Brain microvascular endothelial cell (primary cell): ENCODE data around the gene NSUN5.
A peak's percentile ranks its signal among the peaks of the same experiment; 100 is the strongest.
"Not testable (repeated sequence)": the region's sequence is repeated elsewhere in the genome, so short reads cannot be mapped to it uniquely, and the experiment has no call there.

Experiments
- DNase-seq: peaks from one replicate; pipeline ENCODE4 v3.0.0-alpha.2; 2020
- H3K27ac ChIP-seq: fragments of 250-450 bp; sonication (Bioruptor Pico); 2 replicates; pipeline ENCODE4 v1.5.1; 2020; ENCODE audit warnings: mild to moderate bottlenecking, moderate library complexity
- H3K27me3 ChIP-seq: fragments of 250-450 bp; sonication (Bioruptor Pico); replicated peaks from 2 replicates; pipeline ENCODE4 v1.5.1; 2020; ENCODE audit warnings: mild to moderate bottlenecking
- H3K36me3 ChIP-seq: fragments of 250-450 bp; sonication (Bioruptor Pico); replicated peaks from 2 replicates; pipeline ENCODE4 v1.5.1; 2020; ENCODE audit warnings: mild to moderate bottlenecking
- H3K4me3 ChIP-seq: 2 replicates; pipeline ENCODE4 v1.5.1; 2011; ENCODE audit warnings: low read depth, mild to moderate bottlenecking, control low read depth, low read length, moderate library complexity
- CTCF ChIP-seq: IDR thresholded peaks from 2 replicates; pipeline ENCODE4 v1.5.1; 2011; ENCODE audit warnings: low read depth, mild to moderate bottlenecking, moderate library complexity, low read length, control low read depth, inconsistent platforms; ENCODE audit errors: missing control alignments
- in situ Hi-C: cut with HindIII; loops from 2 replicates; pipeline ENCODE4 v1.10.0; 2017; ENCODE audit warnings: low sequenced_read_pairs, low pct_ligation_motif_present

NSUN5 gene

GRCh38 chr7:73307436-73307835, 1.2 kb downstream of the NSUN5 start:
- TF ChIP-seq CTCF = no peak
- no peaks in the 10 kb centered on the region for H3K27me3 ChIP-seq
- no peaks in the 10 kb centered on the region for H3K36me3 ChIP-seq
- no peak overlapping the region for H3K4me3 ChIP-seq
- no peak overlapping the region for H3K27ac ChIP-seq
- no peak for DNase-seq
- in situ Hi-C loops = no loop called here

GRCh38 chr7:73304612-73305387, 3.8 kb downstream of the NSUN5 start:
- H3K4me3 ChIP-seq, H3K27ac ChIP-seq, DNase-seq, in situ Hi-C loops, H3K27me3 ChIP-seq, H3K36me3 ChIP-seq: not testable (repeated sequence)
- TF ChIP-seq CTCF = peak; percentile 18

GRCh38 chr7:73304071-73304470, 4.6 kb downstream of the NSUN5 start:
- in situ Hi-C loops = no loop called here
- DNase-seq = no peak
- Histone ChIP-seq H3K36me3 (no peaks in the 10 kb centered on the region), H3K4me3 (no peak overlapping the region), H3K27ac (no peak overlapping the region), H3K27me3 (no peaks in the 10 kb centered on the region)
- no peak for TF ChIP-seq CTCF

GRCh38 chr7:73303546-73303945, 5.1 kb downstream of the NSUN5 start:
- Histone ChIP-seq H3K4me3 (no peak overlapping the region), H3K36me3 (no peaks in the 10 kb centered on the region), H3K27me3 (no peaks in the 10 kb centered on the region), H3K27ac (no peak overlapping the region)
- TF ChIP-seq CTCF = no peak
- in situ Hi-C loops = no loop called here
- no peak for DNase-seq

GRCh38 chr7:73302846-73303245, 5.8 kb downstream of the NSUN5 start:
- H3K27ac ChIP-seq, in situ Hi-C loops, H3K27me3 ChIP-seq, H3K4me3 ChIP-seq, DNase-seq, H3K36me3 ChIP-seq: not testable (repeated sequence)

- DNase-seq, in situ Hi-C loops: not testable (repeated sequence)
Observed at GRCh38 chr7:73301108-73301507, 7.5 kb downstream of the NSUN5 start.

GRCh38 chr7:73299812-73300211, 8.8 kb downstream of the NSUN5 start:
- H3K4me3 ChIP-seq, H3K27ac ChIP-seq, DNase-seq, in situ Hi-C loops, H3K27me3 ChIP-seq, H3K36me3 ChIP-seq: not testable (repeated sequence)

More at GRCh38 chr7:73301108-73301507, 7.5 kb downstream of the NSUN5 start:
- H3K27me3 ChIP-seq, H3K27ac ChIP-seq, H3K4me3 ChIP-seq, H3K36me3 ChIP-seq: not testable (repeated sequence)

GRCh38 chr7:73297706-73298105, 10.9 kb downstream of the NSUN5 start:
- DNase-seq, in situ Hi-C loops, H3K27me3 ChIP-seq, H3K27ac ChIP-seq, H3K4me3 ChIP-seq, H3K36me3 ChIP-seq: not testable (repeated sequence)

GRCh38 chr7:73297235-73297634, 11.4 kb downstream of the NSUN5 start:
- in situ Hi-C loops, DNase-seq, H3K27ac ChIP-seq, H3K27me3 ChIP-seq, H3K4me3 ChIP-seq, H3K36me3 ChIP-seq: not testable (repeated sequence)

- in situ Hi-C loops, DNase-seq, H3K27ac ChIP-seq, H3K27me3 ChIP-seq, H3K36me3 ChIP-seq, H3K4me3 ChIP-seq: not testable (repeated sequence)
Observed at GRCh38 chr7:73277210-73277609, 31.4 kb downstream of the NSUN5 start.

- H3K36me3 ChIP-seq, in situ Hi-C loops, H3K27ac ChIP-seq: not testable (repeated sequence)
Observed at GRCh38 chr7:73267813-73268212, 40.8 kb downstream of the NSUN5 start.

More at GRCh38 chr7:73267813-73268212, 40.8 kb downstream of the NSUN5 start:
- H3K4me3 ChIP-seq, H3K27me3 ChIP-seq, DNase-seq: not testable (repeated sequence)
